ENCODE measurements around the gene ROBO1.

The ROBO1 gene

GRCh38 chr3:79664455-79664854, 103.3 kb downstream of the ROBO1 start:
- DNase-seq: no peak

DNA sequence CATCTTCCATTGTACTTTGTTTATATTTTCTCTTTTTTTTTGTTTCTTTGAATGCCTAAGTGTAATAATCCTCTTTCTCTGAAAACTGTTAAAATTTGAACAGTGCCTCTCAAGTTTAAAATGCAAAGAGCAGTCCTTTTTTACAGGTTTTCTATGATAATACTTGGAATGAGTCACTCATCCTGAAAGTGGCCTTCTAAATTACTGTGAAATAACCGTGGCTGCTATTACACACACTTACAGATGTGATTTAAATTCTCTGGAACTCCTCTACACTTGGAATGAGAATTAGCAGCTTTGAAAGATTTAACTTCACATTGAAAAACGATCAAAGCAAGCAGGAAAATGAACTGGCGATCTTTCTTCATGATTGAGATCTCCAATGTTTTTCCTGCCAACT, 105.9 kb downstream of the ROBO1 start:
- DNase-seq: no peak

DNA sequence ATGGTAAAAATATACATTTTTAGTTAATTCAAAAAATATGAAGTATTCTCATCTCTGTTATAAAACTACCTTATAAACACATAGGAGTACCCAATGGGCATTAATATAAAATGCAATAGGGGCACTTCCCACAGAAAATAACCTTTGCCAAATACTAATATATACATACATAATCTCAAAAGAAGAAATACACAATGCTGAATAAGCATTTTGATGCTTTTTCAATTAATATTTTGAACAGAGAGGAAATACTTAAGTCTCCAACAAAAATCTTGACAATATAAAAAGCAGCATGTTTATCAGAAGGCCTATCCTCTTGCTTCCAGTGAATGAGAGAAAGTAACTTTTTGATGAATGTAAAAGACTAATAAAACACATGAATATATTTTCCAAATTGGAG, 110.7 kb downstream of the ROBO1 start:
- no peak for DNase-seq

DNA sequence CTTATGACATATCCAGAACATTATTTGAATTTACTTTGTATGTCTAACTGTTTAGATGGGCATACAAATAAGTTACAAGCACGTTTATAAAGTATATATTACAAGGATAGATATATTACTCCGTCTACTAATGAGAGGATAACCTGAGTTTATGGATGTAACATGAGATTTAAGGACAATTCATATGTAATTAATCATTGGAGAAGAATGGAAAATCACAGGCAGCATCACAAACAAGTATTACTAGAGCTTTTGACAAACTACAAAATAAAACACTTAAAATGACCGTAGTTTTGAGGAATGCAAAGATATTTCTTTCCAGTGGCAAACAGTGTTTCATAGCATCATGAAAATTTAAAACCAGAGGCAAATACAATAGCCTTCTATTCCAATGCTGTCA, 113.8 kb downstream of the ROBO1 start:
- no peak for DNase-seq

DNA sequence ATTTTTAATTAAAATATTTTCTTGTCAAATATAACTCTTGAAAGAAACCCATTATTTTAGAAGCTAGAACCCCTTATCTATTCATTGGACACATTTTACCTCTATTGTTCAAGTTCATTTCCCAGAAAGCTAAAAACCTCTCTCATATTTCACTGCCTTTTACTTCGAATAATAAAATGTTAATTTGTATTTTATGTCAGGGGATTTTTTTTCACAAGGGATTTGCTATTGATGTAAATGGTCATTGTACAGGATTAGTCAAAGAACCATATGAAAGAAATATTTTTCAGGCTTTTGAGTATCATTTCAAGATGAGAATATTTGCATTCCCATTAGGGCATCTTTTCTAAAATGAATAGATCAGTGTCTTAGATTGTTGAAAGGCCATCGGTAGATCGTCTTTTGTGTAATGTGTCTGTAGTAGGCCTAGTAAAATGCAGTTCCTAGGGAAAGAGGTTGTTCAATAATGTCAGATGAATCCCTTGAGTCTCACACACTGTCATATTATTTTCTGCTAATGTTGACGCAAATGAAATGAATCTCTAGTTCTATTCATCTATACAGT, 114.5 kb downstream of the ROBO1 start:
- no peak for DNase-seq

DNA sequence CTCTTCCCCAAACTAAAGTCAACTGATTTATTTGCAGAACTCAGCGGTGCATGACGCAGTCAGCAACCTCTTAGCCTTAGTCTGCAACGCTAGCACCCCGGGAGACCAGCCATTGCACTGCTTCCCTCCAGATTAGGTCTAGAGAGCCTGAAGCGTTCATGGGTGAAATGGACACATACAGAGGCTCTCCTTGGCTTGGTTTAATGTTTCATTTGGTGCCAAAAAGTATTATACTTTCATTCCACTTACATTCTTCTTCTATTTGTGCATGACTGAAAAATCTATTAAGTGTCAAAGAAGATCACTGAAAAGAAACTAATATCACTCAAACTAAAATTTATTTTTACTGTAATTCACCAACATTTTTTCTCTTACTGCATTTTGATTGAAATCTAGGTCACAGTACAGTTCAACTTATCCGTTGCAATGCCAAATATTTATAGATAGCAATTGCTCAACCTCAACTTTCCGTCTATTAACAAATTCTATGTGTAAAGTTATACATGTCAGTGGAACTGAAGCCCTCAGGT, 116.2 kb downstream of the ROBO1 start:
- peak; percentile 20 for DNase-seq

GRCh38 chr3:79639855-79640254, 127.9 kb downstream of the ROBO1 start:
- no peak for DNase-seq

DNA sequence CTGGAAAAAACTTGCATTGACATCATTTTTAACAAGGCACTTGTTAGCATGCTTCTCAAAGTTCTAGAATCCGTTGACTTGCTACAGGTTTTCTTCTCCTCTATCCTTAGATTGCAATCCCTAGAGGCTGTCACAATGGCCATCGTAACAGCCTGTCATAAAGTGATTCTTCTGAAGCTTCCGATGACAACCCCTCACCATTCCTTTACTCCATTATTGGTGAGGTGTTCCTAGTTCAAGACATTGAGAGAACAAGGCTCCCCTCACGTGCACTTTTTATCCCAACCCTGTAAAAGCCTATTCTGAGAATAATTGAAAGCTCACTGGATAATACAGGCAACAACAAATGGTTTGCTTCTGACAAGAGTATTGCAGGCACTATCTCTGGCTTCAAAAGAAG, 131.4 kb downstream of the ROBO1 start:
- no peak for DNase-seq

- no peak for DNase-seq
Observed at GRCh38 chr3:79632842-79633241, 135.0 kb downstream of the ROBO1 start.

GRCh38 chr3:79618883-79619282, 148.9 kb downstream of the ROBO1 start:
- DNase-seq: no peak

- no peak for DNase-seq
Observed at GRCh38 chr3:79606414-79606813, 161.4 kb downstream of the ROBO1 start.

DNA sequence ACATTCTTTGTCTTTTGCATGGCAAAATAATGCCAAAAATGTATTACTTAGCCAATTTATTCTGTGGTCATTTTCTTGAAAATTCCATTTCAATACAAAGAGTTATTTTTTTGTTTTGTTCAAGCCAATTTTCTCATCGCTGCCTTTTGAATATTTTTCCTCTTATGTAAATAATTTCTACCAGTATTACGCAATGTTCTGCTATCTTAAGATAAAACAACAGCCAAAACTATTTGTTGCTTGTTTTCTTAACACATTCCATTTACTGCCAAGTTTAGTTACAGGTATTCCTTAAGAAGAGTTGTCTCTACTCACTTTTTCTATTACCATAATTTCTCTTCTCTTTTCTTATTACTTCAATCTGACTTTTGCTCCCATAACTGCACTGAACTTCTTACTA, 163.1 kb downstream of the ROBO1 start:
- DNase-seq: no peak

- DNase-seq: no peak
Observed at GRCh38 chr3:79602385-79602784, 165.4 kb downstream of the ROBO1 start.

GRCh38 chr3:79598594-79598993, 169.2 kb downstream of the ROBO1 start:
- peak; percentile 16 for DNase-seq

DNA sequence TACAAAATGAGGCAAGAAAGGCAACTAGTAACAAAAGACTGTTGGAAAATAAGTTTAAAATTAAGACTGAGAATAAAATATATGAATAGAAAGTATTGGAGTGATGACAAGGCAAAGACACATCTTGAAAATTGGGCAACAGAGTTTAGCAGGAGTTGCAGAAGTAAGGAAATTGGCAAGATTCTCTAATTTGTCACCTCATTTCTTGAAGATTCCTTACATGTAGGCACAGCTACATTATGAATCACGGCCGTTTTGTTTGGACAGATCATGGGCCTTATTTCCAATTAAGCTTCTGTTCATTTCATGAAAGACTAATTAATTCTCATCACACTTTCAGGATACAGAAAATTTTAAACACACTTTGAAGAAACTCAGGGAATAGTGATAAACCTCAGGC, 170.1 kb downstream of the ROBO1 start:
- DNase-seq: no peak

DNA sequence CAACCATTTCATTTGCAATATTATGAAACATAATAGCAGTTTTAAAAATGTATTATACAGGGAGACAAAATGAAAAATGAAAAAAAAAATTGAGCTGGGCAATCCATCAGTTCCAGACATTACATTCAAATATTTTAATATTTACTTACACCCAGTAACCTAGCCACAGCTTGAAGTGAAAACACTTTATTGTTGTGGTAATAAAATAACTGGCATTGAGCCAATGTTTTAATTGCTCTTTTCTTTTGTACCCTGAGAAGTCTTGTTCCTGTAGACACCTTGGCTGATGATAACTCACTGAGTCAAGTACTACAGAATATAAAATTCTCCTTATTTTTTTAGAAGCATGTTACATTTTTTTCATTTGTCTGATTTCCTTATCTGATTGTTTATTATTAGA, 180.6 kb downstream of the ROBO1 start:
- DNase-seq: no peak

DNA sequence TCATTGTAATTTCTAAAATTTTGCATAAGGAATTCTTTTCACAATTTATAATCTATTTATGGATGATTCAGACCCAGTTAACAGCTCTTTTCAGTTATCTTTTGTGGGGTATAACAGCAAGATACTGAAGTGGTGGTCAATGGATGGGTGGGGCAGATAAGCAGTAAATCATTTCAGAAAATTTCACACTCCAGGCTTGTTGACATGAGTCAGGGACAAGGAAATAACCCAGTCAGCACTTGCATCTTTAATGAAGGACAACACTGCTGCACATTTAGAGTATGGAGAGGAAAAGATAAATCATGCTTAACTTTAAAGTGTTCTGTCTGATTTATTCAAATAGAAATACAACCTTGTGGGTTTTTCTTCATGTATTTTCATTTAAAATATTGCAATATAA, 181.6 kb downstream of the ROBO1 start:
- DNase-seq: no peak

- DNase-seq: no peak
Observed at GRCh38 chr3:79572930-79573329, 194.9 kb downstream of the ROBO1 start.

DNA sequence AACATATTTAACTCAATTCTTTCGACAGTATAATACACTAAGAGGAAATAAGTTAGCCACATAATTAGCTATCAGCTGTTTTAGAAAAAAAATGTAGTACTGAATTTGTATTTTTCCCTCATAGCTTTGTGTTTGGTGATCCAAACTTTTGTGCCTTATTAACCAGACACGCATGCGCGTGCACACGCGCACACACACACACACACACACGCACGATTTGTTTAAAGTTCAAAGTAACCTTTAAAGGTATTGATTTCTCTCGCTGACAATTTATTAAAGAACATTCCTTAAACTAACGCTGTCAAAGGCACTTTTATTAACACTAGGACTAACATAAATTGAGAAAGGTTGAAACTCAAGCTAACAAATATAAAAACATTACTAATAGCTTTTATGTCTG, 198.9 kb downstream of the ROBO1 start:
- DNase-seq: no peak

DNA sequence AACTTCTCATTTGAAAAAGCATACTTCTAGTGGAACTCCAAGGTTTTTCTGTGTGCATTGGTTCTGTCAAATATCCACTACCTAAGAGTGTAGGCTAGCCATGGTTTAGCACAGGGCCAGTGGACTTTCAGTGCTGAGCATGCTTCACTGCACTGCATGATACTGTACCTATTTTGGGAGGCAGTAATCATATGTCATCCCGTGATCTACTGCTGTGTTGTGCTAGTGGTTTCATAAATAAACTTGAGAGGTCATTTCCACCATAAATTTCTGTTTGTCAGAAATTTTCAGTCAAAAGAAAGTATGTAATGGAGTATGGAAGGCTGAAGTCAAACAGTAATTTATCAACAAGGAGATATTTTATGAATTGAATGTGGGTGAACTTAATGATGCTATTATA, 203.6 kb downstream of the ROBO1 start:
- DNase-seq: no peak

GRCh38 chr3:79560698-79561097, 207.1 kb downstream of the ROBO1 start:
- no peak for DNase-seq

GRCh38 chr3:79558943-79559342, 208.9 kb downstream of the ROBO1 start:
- DNase-seq: no peak

GRCh38 chr3:79555655-79556054, 212.1 kb downstream of the ROBO1 start:
- DNase-seq: no peak

- no peak for DNase-seq
Observed at GRCh38 chr3:79551997-79552396, 215.8 kb downstream of the ROBO1 start.

DNA sequence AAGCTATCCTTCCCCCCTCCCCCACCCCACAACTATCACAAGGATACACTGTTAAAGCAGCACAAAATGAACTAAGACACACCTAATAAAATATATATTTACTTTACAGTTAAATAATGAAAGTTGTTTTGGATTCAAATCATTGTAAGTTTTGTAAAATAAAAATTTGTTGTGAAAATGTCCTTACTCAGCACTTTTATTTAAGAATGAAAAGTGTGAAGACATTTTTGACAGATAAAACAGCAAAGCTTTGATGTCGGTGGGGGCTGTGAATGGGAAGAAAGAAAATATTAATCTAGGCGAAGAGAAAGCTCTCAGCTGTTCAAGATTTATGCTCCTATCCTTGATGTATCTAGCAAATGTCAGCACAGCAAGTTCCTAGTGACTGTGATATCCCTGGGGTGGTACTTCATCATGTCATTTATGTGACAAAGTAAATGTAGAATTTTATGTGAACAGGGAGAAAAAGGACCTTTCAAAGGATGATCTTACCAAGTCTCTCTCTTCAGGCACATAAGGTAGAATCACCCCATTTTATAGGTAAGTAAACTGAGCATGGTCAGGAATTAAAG, 216.4 kb downstream of the ROBO1 start:
- DNase-seq: no peak

All from right hindlimb (tissue), 1 donor.